H1 (cell line): ENCODE results near the gene ACLY. TPM values are rescaled to one million over a fixed set of nuclear protein-coding genes. Genes with fewer than 3 reads are reported as not detected.

ENCODE experiments used
- CHD7 ChIP-seq: fragments of 300-600 bp; sonication (generic); IDR thresholded peaks from 2 replicates; pipeline ENCODE4 v1.7.1; 2012; ENCODE audit warnings: low read length, moderate library complexity, mild to moderate bottlenecking, inconsistent platforms; ENCODE audit not compliant: insufficient replicate concordance
- EGR1 ChIP-seq: IDR thresholded peaks from 2 replicates; pipeline ENCODE4 v1.6.1; 2011; ENCODE audit warnings: low read depth, low read length, borderline replicate concordance
- KDM4A ChIP-seq: IDR thresholded peaks from one replicate; pipeline ENCODE4 v1.7.1; 2012; ENCODE audit warnings: low read depth, mild to moderate bottlenecking, moderate library complexity, low read length, inconsistent platforms; ENCODE audit not compliant: severe bottlenecking
- RFX5 ChIP-seq: IDR thresholded peaks from 2 replicates; pipeline ENCODE4 v1.6.1; 2011; ENCODE audit warnings: low read depth, low read length, improper control_type of control experiment, borderline replicate concordance
- RNF2 ChIP-seq: fragments of 200-900, 300-1000 bp; sonication (generic); IDR thresholded peaks from 2 replicates; pipeline ENCODE4 v1.7.1; 2016; ENCODE audit warnings: borderline replicate concordance, low read depth, mild to moderate bottlenecking, antibody characterized with exemption, low read length; ENCODE audit not compliant: poor library complexity, severe bottlenecking; ENCODE audit errors: missing control alignments
- polyA plus RNA-seq, 7 experiments: library from polyadenylated mRNA; depleted of rRNA in 3 of 7; stranded (reverse) in 5 of 7; unstranded in 2 of 7; fragments of >200 nt in 5 of 7; fragments of 200-250 nt in 2 of 7; gene quantifications; 1 replicate in 5 of 7; 2 replicates in 1 of 7; 4 replicates in 1 of 7; pipeline versions ENCODE4 v1.2.1 to v1.2.3, GENCODE V29; 2011 to 2013; ENCODE audit warnings: missing spikeins in 2 of 7, mixed read lengths in 2 of 7
- total RNA-seq: library from RNA; stranded (reverse); fragmentation: NEBNext Ultra II Directional; extraction: Animal tissue kit (Norgen Biotek cat#: 25700); gene quantifications from 2 replicates; pipeline ENCODE4 v1.2.1, GENCODE V29; 2021
- TF ChIP-seq, protein P1 (sequence below): IDR thresholded peaks from 2 replicates; pipeline ENCODE4 v1.6.1; 2012; ENCODE audit warnings: inconsistent platforms

ACLY gene
- total and polyA plus RNA-seq, 2 of the 8 experiments (the other 6 are each of a cell fraction or from before 2014, with no cell fraction given), result 167 to 393 TPM

GRCh38 chr17:41892021-41892376, 26.8 kb downstream of the ACLY start (continued):
- TF ChIP-seq KDM4A, result no peak
- TF ChIP-seq EGR1, result no peak
- TF ChIP-seq, protein P1, sequence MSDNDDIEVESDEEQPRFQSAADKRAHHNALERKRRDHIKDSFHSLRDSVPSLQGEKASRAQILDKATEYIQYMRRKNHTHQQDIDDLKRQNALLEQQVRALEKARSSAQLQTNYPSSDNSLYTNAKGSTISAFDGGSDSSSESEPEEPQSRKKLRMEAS, result no peak
- no peak for TF ChIP-seq RFX5
- no peak for TF ChIP-seq RNF2
- TF ChIP-seq CHD7, result no peak
